NCI-H345 (cell line): Measurements from ENCODE around the gene KANK4.
A peak's percentile ranks its signal among the peaks of the same experiment; 100 is the strongest.
"Not testable (repeated sequence)": the region's sequence is repeated elsewhere in the genome, so short reads cannot be mapped to it uniquely, and the experiment has no call there.

Source experiments
- DNase-seq: peaks from one replicate; lab custom pipeline; 2025; lab: John Stamatoyannopoulos, UW

Gene KANK4

GRCh38 chr1:62235576-62235975 lies 83.7 kb downstream of the KANK4 start:
- DNase-seq = no peak

GRCh38 chr1:62234688-62235087 lies 84.5 kb downstream of the KANK4 start:
- DNase-seq = no peak

GRCh38 chr1:62233926-62234450 lies 85.2 kb downstream of the KANK4 start:
- no peak for DNase-seq

DNA sequence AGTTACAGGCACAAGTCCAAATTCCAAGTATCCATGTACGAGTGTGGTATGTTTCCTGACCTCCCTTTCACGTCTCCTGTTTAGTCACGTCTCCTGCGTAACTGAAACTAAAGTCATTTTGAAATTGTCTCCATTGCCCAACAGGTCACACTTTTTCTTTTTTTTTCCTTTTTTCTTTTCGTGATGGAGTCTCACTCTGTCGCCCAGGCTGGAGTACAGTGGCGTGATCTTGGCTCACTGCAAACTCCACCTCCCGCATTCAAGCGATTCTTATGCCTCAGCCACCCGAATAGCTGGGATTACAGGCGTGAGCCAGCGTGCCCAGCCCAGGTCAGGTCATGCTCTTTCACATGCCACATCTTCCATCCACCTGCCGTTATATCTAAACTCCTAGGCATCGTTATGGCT lies 86.4 kb downstream of the KANK4 start:
- DNase-seq = no peak

DNA sequence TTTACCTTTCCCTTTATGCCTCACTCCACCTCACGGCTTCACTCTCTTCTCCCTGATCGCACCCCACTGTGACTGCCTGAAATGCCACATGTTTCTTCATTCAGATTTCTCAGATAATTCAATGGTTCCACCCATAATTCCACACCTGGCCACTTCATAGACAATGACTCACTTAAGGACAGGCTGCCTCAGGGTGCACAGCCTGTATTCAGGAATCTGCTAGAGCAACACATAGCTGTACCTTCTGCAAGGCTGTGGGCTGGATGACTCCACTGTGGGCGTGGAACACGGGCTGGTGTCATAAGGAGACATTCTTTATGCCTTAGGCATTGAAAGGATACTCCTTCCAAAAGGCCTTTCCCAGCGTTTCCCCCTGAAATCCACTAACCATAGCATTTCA lies 88.5 kb downstream of the KANK4 start:
- DNase-seq = peak; percentile 37

DNA sequence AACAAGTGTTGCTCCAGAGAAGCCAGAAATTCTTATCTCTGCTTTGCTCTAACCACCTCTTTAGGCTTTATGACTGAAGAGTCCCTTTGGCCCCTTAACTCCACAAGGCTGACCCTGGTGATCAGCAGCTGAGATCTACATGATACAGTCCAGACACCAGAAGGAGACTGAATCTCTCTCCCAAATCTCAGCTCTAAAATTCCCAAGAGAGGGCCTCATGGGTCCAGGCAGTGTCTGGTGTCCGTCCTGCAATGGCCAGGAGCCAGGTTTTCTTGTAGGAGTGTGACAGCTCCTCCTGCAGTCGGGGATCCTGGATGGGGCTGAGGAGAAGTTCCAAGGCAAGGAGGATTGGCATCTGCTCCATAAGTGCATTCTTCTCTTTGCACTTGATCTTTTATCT lies 89.3 kb downstream of the KANK4 start:
- no peak for DNase-seq

GRCh38 chr1:62229468-62229867 lies 89.8 kb downstream of the KANK4 start:
- no peak for DNase-seq

- no peak for DNase-seq
Observed at GRCh38 chr1:62228883-62229187, 90.4 kb downstream of the KANK4 start.

DNA sequence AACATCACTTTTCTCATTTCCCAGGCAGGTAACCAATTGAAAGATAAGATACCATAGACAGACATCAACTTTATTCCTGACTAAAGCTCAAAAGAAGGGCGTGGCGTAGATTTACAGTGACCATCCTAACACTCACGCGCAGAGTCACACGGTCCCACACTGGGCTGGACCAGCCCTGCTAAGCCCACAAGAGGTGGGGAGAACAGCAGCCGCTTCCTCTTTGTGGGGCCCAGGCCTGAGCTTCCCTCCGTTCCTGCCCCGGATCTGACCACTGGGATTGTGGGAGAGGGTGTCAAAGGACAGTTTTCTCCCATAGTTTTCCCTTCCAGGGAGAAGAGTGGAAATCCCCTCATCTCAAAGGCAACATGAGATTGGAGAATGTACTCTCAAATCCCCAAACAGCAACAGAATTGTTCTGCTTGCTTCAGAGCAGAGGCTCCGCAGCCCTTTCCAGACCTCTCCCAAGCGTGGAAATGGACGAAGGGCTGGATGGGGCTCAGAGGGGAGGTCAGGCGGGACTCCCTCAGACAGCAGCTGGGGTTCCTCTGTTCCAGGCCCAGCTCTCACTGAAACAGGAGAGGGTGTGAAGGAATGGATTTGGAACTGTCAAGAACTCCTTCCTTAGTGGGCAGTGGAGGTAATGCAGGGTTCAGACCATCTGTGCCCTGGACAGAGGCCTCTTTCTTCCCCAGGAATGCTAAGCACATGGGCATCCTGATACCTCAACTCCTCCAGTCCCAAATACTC lies 90.9 kb downstream of the KANK4 start:
- no peak for DNase-seq

DNA sequence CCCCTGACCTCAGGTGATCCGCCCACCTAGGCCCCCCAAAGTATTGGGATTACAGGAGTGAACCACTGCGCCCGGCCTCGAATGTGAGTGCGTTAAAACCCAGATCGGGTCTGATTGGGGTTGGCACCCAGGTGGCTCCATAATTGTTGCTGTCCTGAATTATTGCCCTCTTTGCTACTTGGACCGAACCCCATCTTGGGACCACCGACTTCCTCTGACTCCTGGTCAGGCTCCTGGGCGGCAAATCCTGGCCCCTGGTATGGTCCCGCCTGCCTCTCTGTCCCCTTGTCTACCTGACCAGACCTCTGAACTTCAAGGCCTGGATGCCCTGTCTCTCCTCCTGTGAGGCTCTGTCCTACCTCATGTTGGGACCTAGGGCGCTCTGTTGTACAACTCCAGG lies 91.7 kb downstream of the KANK4 start:
- no peak for DNase-seq

DNA sequence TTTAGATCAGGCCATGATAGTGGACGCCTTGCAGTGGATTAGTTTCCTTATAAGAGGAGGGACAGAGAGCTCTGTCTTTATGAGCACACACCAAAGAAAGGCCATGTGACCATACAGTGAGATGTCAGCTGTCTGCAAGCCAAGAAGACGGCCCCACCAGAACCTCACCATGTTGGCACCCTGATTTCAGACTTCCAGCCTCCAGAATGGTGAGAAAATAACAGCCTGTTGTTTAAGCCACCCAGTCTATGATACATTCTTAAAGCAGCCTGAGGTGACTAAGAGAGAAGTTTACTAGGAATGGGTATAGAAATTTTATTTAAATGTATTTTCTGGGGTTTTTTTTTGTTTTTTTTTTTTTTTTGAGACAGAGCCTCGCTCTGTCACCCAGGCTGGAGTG lies 95.1 kb downstream of the KANK4 start:
- no peak for DNase-seq

DNA sequence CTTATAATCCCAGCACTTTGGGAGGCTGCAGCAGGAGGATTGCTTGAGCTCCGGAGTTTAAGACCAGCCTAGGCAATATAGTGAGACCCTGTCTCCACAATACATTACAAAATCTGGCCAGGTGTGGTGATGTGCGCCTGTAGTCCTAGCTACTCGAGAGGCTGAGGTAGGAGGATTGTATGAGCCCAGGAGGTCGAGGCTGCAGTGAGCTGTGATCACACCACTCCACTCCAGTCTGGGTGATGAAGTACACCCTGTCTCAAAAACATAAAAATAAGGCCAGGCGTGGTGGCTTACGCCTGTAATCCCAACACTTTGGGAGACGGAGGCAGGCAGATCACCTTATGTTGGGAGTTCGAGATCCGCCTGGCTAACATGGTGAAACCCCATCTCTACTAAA lies 96.9 kb downstream of the KANK4 start:
- DNase-seq = no peak

DNA sequence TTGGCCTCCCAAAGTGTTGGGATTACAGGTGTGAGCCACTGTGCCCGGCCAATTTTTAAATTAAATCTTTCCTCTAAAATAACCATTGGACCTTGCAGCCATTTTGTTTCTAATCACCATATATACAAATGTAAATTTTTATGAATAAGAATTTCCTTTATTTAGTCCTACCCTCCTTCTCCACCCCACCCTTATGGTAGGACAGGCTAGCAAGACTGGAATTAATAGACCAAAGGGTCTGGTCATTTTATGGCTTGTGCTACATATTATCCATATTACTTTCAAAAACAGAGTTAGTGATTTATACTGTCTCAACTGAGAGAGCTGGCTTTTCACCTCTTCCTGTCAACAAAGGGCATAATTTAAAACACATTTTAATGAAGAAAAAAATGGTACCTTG lies 98.1 kb downstream of the KANK4 start:
- no peak for DNase-seq

DNA sequence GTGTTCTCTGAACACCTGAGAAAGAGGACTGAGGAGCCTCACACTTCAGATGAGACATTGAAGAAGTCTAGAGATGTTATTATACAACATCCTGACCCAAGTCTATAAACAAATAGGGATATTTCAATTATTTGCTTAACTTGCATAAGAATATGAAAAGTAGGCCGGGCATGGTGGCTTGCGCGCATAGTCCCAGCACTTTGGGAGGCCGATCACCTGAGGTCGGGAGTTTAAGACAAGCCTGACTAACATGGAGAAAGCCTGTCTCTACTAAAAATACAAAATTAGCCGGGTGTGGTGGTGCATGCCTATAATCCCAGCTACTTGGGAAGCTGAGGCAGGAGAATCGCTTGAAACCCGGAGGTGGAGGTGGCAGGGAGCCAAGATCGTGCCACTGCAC lies 98.8 kb downstream of the KANK4 start:
- DNase-seq = not testable (repeated sequence)

- DNase-seq = no peak
Observed at GRCh38 chr1:62218604-62219003, 100.6 kb downstream of the KANK4 start.

GRCh38 chr1:62213075-62213914 lies 105.9 kb downstream of the KANK4 start:
- DNase-seq = no peak

DNA sequence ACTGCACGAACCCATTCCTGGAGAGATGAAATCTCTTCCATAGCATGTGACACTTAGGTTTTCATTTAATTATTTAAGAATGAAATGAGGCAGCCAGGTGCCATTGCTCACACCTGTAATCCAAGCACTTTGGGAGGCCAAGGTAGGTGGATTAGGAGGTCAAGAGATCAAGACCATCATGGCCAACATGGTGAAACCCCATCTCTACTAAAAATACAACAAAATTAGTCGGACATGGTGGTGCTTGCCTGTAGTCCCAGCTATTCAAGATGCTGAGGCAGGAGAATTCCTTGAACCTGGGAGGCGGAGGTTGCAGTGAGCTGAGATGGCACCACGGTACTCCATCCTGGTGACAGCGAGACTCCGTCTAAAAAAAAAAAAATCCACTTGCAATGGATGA lies 106.8 kb downstream of the KANK4 start:
- no peak for DNase-seq

GRCh38 chr1:62210960-62211359 lies 108.3 kb downstream of the KANK4 start:
- DNase-seq = no peak

DNA sequence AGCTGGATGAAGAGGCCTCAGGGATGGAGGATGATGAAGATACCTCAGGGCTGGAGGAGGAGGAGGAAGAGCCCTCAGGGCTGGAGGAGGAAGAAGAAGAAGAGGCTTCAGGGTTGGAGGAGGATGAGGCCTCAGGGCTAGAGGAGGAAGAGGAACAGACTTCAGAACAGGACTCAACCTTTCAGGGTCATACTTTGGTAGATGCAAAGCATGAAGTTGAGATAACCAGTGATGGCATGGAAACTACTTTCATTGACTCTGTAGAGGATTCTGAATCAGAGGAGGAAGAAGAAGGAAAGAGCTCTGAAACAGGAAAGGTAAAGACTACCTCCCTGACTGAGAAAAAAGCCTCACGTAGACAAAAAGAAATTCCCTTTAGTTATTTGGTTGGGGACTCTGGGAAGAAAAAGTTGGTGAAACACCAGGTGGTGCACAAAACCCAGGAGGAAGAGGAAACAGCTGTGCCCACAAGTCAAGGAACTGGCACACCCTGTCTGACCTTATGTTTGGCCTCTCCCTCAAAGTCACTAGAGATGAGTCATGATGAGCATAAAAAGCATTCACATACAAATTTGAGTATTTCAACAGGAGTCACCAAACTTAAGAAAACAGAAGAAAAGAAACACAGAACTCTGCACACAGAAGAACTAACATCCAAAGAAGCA lies 109.2 kb downstream of the KANK4 start:
- no peak for DNase-seq

GRCh38 chr1:62208970-62209369 lies 110.3 kb downstream of the KANK4 start:
- DNase-seq = no peak

DNA sequence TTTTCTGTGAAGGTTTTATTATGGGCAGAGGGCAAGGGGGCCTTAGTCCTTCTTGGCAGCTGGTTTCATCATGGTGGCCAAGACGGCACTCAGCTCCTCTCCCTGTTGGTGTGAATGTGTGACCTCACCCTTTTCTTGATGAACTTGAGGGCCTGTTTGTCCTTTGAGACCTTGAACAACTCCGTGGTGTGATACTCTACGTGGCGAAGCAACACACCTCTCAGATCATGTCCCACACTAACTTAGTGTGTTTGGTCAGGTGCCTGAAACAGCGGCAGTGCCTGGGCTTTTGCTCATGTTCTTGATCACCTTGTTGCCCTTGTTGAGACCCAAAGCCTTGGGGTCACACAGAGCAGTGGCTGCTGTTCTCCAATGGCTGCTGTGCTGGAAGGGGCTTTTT lies 111.1 kb downstream of the KANK4 start:
- no peak for DNase-seq

DNA sequence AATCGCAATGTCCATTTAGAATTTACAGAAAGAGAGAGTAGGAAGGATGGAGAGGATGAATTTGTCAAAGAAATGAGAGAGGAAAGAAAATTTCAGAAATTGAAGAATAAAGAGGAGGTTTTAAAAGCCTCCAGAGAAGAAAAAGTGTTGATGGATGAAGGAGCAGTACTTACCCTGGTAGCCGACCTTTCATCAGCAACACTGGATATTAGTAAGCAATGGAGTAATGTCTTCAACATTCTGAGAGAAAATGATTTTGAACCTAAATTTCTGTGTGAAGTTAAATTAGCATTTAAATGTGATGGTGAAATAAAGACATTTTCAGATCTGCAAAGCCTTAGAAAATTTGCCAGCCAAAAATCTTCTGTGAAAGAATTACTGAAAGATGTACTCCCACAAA lies 112.0 kb downstream of the KANK4 start:
- no peak for DNase-seq

- DNase-seq = no peak
Observed at GRCh38 chr1:62198781-62199125, 120.5 kb downstream of the KANK4 start.
